Measurements from ENCODE around the gene SUCLG1. TPM values are rescaled to one million over a fixed set of nuclear protein-coding genes. Genes with fewer than 3 reads are reported as not detected.

The SUCLG1 gene
- polyA plus RNA-seq (2012; ENCODE audit: low read depth, missing spikeins): 68.0 TPM

DNA sequence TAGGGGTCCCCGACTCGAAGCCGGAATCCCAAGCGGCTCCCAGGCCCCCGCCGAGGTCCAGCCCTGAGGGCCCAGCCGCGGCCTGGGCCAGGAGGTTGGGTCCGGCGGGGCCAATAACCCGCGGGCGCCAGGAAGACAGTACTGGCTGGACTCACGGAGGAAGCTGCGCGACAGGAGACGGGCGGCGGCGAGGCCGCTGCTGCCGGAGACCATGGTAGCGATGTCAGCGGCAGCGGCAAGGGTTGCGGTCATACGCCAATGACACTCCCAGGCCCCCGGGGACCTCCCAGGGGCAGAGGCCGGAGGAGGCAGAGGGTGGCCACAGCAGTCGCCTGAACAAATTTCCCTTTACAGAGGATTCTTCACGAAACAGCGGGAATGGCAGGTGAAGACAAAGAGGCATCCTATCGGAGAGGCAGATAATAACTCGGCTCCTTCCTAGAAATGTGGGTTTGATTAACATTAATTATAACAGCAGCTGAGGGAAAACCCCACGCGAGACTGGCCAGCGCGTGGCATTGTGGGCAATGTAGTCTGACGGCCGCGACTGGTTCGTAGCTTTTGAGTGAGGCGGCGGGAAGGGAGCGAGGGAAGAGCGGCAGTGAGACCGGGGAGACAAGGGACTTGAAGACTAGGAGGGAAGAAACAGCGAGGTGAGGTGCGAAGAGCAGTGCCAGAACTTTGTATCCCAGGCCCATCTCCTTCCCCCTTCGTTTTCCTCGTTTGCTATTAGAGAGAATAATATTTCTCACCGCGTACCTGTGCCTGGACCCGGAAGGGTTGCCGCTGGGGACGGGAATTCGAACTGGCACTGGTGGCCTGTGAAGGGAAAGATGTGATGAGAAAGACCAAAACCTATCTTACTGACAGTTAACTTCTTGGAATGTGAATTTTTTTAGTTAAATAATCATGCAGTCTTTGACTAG is at the start of gene SUCLG1:
SUCLG1 (minus strand) TSS at position 263 of the 926 bp plus-strand sequence; CDS start at position 252, 11 bp downstream.
- no peak for TF ChIP-seq SPI1 (IDR thresholded peaks at IDR 0.05; ENCODE audit: low read depth, low read length)
- TF ChIP-seq TAF1 (IDR thresholded peaks at IDR 0.05; ENCODE audit: low read depth, low read length): peak; percentile 66; the same call in 1 of the 2 replicates
- TF ChIP-seq PAX5 (IDR thresholded peaks at IDR 0.05; ENCODE audit: insufficient read depth, low read length, severe bottlenecking): no peak
- TF ChIP-seq POU2F2 (IDR thresholded peaks at IDR 0.05; ENCODE audit: low read depth, low read length): no peak
- TF ChIP-seq POLR2AphosphoS5 (IDR thresholded peaks at IDR 0.05; ENCODE audit: low read depth, low read length): peak; percentile 67; the same call in 1 of the 2 replicates
- TF ChIP-seq POLR2A (IDR thresholded peaks at IDR 0.05; ENCODE audit: low read depth, low read length): peak; percentile 62
- peak; percentile 97 for FAIRE-seq
- peak; percentile 81 for DNase-seq (ENCODE audit: insufficient read length, low spot score)

DNA sequence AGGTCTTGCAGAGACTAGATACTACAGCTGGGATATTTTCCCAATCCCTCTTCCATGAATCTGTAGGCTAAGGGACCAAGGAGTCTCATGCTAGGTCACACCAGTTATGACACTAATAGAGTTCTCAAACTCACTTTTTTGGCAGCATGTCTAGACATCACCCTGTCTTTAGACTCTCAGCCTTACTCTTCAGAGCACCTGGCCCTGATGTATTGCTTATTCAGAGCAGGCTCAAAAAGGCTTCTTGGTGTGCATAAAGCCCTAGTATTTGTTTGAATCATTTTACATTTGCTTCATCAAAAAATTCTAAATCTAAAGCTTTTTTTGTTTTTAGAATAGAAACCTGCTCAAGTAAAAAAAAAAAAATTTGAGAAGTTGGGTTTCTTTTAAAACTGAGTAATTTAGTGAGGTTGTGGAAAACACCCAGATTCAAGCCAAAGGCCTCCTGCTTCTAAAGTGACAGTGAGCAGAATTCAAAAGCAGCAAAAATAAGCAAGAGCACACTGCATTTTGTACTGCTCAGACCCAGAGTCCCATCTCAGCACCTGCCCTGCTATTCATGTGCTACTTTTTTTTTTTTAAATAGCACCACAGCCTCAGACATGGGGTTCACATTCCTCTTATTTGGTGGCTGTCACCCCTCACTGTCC is 39.2 kb upstream of the SUCLG1 start:
- FAIRE-seq: no peak
- DNase-seq (ENCODE audit: insufficient read length, low spot score): no peak
- TF ChIP-seq TAF1 (IDR thresholded peaks at IDR 0.05; ENCODE audit: low read depth, low read length): no peak
- no peak for TF ChIP-seq POLR2A (IDR thresholded peaks at IDR 0.05; ENCODE audit: low read depth, low read length)
- no peak for TF ChIP-seq POU2F2 (IDR thresholded peaks at IDR 0.05; ENCODE audit: low read depth, low read length)
- no peak for TF ChIP-seq PAX5 (IDR thresholded peaks at IDR 0.05; ENCODE audit: insufficient read depth, low read length, severe bottlenecking)
- TF ChIP-seq POLR2AphosphoS5 (IDR thresholded peaks at IDR 0.05; ENCODE audit: low read depth, low read length): no peak
- no peak for TF ChIP-seq SPI1 (IDR thresholded peaks at IDR 0.05; ENCODE audit: low read depth, low read length)

DNA sequence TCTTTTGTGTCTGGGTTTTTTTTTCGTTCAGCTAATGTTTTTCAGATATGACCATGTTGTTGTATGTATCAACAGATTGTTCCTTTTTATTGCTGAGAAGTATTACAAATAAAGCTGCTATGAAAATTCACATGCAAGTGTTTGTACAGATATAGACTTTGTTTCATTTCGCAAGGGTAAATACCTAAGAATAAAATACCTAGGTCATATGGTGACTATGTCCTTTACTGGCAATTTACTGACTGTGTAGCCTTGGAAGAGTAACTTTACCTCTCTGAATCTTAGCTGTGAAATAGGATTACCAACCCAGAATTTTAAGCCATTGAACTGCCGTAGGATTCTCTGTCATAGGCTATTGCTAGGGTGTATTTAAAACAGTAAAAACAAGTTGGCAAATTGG is 38.2 kb upstream of the SUCLG1 start:
- TF ChIP-seq TAF1 (IDR thresholded peaks at IDR 0.05; ENCODE audit: low read depth, low read length): no peak
- no peak for TF ChIP-seq POLR2A (IDR thresholded peaks at IDR 0.05; ENCODE audit: low read depth, low read length)
- no peak for TF ChIP-seq PAX5 (IDR thresholded peaks at IDR 0.05; ENCODE audit: insufficient read depth, low read length, severe bottlenecking)
- TF ChIP-seq SPI1 (IDR thresholded peaks at IDR 0.05; ENCODE audit: low read depth, low read length): no peak
- TF ChIP-seq POU2F2 (IDR thresholded peaks at IDR 0.05; ENCODE audit: low read depth, low read length): no peak
- TF ChIP-seq POLR2AphosphoS5 (IDR thresholded peaks at IDR 0.05; ENCODE audit: low read depth, low read length): no peak
- DNase-seq (ENCODE audit: insufficient read length, low spot score) (no peak), FAIRE-seq (no peak)

DNA sequence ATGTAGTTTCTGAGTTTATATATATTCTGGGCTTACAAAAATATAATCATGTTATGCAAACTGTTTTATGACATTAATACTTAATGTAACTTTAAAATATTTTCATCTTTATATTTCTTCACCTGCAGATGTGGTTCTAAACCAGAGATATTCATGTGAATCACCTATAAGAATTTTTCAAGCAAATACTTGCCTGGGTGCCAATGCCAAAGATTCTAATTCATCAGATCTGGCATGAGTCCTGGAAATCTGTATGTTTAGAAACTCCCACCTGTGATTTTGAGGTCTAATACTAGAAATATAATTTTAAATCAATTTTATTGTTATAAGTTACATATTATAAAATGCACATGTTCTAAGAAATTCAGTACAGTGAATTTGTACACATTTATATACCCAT is 37.3 kb upstream of the SUCLG1 start:
- no peak for DNase-seq (ENCODE audit: insufficient read length, low spot score)
- no peak for FAIRE-seq
- TF ChIP-seq POU2F2 (IDR thresholded peaks at IDR 0.05; ENCODE audit: low read depth, low read length): no peak
- no peak for TF ChIP-seq PAX5 (IDR thresholded peaks at IDR 0.05; ENCODE audit: insufficient read depth, low read length, severe bottlenecking)
- TF ChIP-seq TAF1 (IDR thresholded peaks at IDR 0.05; ENCODE audit: low read depth, low read length): no peak
- TF ChIP-seq POLR2AphosphoS5 (IDR thresholded peaks at IDR 0.05; ENCODE audit: low read depth, low read length): no peak
- TF ChIP-seq POLR2A (IDR thresholded peaks at IDR 0.05; ENCODE audit: low read depth, low read length): no peak
- TF ChIP-seq SPI1 (IDR thresholded peaks at IDR 0.05; ENCODE audit: low read depth, low read length): no peak

DNA sequence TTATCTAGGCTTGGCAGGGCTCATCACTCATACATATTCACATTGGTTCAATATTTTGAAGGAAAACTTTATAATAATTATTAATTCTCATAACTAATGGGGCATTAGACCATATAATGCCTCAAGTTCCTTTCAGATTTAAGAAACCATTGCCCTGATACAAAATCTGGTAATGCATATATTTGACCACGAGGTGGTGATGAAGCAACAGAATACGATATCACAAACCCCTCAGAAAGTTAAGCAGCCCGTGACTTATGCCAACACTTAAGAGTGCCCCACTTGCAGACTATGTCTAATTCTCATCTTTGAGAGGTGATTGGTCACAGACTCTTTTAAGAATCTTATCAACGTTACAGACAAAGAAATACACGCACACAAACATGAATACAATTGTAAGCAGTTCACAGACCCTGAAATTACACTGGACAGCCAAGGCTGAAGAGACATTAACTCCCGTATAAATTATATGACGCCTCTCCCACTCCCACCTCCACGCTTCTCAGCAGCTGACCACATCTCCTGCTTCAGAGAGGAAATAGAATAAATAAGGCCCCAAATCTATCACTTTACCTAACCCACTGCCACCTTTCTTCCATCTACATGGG is 36.6 kb upstream of the SUCLG1 start:
- TF ChIP-seq TAF1 (IDR thresholded peaks at IDR 0.05; ENCODE audit: low read depth, low read length) (no peak), PAX5 (IDR thresholded peaks at IDR 0.05; ENCODE audit: insufficient read depth, low read length, severe bottlenecking) (no peak), POU2F2 (IDR thresholded peaks at IDR 0.05; ENCODE audit: low read depth, low read length) (no peak), POLR2A (IDR thresholded peaks at IDR 0.05; ENCODE audit: low read depth, low read length) (no peak), SPI1 (IDR thresholded peaks at IDR 0.05; ENCODE audit: low read depth, low read length) (no peak), POLR2AphosphoS5 (IDR thresholded peaks at IDR 0.05; ENCODE audit: low read depth, low read length) (no peak)
- peak; percentile 76 for FAIRE-seq
- DNase-seq (ENCODE audit: insufficient read length, low spot score): no peak

DNA sequence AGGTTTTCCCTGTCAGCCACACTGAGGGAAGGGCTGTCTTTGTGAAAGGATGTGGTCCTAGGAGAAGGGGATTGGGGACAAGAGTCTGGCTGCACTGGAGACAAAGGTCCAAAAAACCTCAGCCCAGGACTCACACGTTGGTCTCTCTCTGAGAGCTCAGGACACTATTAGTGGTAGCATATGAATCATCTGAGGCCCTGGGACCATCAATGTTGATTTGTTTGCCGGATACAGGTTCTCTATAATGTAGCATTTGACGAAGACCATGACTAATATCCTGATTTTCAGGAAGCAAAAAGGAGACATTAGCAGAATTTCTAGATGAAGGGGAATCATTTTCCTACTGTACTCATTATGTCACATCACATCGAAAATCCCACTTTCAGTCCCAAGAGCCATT is 35.0 kb upstream of the SUCLG1 start:
- no peak for FAIRE-seq
- no peak for TF ChIP-seq POLR2AphosphoS5 (IDR thresholded peaks at IDR 0.05; ENCODE audit: low read depth, low read length)
- TF ChIP-seq SPI1 (IDR thresholded peaks at IDR 0.05; ENCODE audit: low read depth, low read length): no peak
- no peak for TF ChIP-seq TAF1 (IDR thresholded peaks at IDR 0.05; ENCODE audit: low read depth, low read length)
- TF ChIP-seq POU2F2 (IDR thresholded peaks at IDR 0.05; ENCODE audit: low read depth, low read length): no peak
- TF ChIP-seq PAX5 (IDR thresholded peaks at IDR 0.05; ENCODE audit: insufficient read depth, low read length, severe bottlenecking): no peak
- no peak for TF ChIP-seq POLR2A (IDR thresholded peaks at IDR 0.05; ENCODE audit: low read depth, low read length)
- no peak for DNase-seq (ENCODE audit: insufficient read length, low spot score)

DNA sequence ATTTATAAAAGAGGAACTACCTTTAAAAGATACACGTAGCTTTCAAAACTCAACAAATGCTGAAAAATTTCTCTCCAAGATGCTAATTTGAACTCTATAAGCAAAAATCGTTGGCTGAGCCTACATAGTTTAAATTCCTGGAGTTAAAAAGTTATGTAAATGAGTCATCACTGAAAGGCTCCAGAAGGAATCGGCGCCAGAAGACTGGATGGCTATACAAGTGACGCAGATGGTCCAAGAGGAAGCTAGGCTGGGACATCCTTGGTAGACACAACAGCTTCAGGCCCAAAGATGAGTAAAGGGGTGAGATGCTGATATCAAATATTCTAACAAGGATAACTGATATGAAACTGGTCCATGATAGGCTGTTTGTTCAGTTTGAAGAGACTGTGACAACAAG is 34.4 kb upstream of the SUCLG1 start:
- TF ChIP-seq PAX5 (IDR thresholded peaks at IDR 0.05; ENCODE audit: insufficient read depth, low read length, severe bottlenecking) (no peak), POLR2A (IDR thresholded peaks at IDR 0.05; ENCODE audit: low read depth, low read length) (no peak), TAF1 (IDR thresholded peaks at IDR 0.05; ENCODE audit: low read depth, low read length) (no peak)
- DNase-seq (ENCODE audit: insufficient read length, low spot score) (no peak), FAIRE-seq (no peak)

DNA sequence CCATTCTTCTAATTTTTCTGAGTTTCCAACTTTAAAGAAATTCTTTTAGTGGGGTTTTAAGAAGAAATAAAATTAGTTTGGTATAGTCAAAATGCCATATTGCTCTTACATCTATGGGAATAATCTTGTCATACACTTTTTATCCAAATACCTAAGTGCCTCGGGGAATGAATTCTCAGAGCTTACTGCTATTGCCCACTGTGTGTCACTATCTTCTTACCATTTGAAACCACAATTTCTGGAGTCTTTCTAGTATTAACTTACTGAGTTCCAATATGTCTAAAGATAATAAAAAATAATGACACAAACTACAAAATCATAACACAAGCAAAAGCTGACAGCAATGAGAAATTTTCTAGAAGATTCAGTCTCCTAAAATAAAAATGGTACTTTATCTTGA is 33.5 kb upstream of the SUCLG1 start:
- FAIRE-seq (no peak), DNase-seq (ENCODE audit: insufficient read length, low spot score) (no peak)
- TF ChIP-seq POLR2AphosphoS5 (IDR thresholded peaks at IDR 0.05; ENCODE audit: low read depth, low read length) (no peak), SPI1 (IDR thresholded peaks at IDR 0.05; ENCODE audit: low read depth, low read length) (no peak), PAX5 (IDR thresholded peaks at IDR 0.05; ENCODE audit: insufficient read depth, low read length, severe bottlenecking) (no peak), POLR2A (IDR thresholded peaks at IDR 0.05; ENCODE audit: low read depth, low read length) (no peak), POU2F2 (IDR thresholded peaks at IDR 0.05; ENCODE audit: low read depth, low read length) (no peak), TAF1 (IDR thresholded peaks at IDR 0.05; ENCODE audit: low read depth, low read length) (no peak)

DNA sequence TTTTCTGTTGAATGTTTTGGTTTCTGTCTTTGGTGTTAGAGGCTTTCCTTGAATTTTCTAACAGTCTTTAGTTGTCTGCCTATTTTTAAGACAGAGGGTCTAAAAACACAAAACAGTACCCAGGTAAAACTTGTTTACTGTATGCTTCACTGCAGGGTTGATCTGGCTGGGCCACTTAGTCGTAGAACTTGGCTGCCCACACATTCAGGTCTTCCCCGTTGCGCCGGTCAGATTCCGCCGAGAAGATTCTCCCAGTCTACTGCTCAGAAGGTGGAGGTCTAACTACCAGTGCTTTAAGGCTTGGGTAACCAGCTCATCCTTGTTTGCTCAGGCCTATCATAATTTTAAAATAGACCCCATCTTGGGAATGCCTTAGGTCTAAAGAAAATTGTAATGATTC is 32.7 kb upstream of the SUCLG1 start:
- FAIRE-seq (no peak), DNase-seq (ENCODE audit: insufficient read length, low spot score) (no peak)
- no peak for TF ChIP-seq POLR2A (IDR thresholded peaks at IDR 0.05; ENCODE audit: low read depth, low read length)
- no peak for TF ChIP-seq POLR2AphosphoS5 (IDR thresholded peaks at IDR 0.05; ENCODE audit: low read depth, low read length)
- no peak for TF ChIP-seq SPI1 (IDR thresholded peaks at IDR 0.05; ENCODE audit: low read depth, low read length)
- TF ChIP-seq POU2F2 (IDR thresholded peaks at IDR 0.05; ENCODE audit: low read depth, low read length): no peak
- no peak for TF ChIP-seq TAF1 (IDR thresholded peaks at IDR 0.05; ENCODE audit: low read depth, low read length)
- TF ChIP-seq PAX5 (IDR thresholded peaks at IDR 0.05; ENCODE audit: insufficient read depth, low read length, severe bottlenecking): no peak

Measured in GM12891 (cell line).